Suprapubic skin (tissue), 3 donors: ENCODE results near the gene TAF11L14.
"Not testable (repeated sequence)": the region's sequence is repeated elsewhere in the genome, so short reads cannot be mapped to it uniquely, and the experiment has no call there.

Experiments
- POLR2A ChIP-seq, 2 donors: fragments of 450-650 bp; IDR thresholded peaks; one replicate each; pipeline ENCODE4 v1.6.1; 2017; ENCODE audit warnings: antibody characterized with exemption in 2 of 2, mild to moderate bottlenecking in 2 of 2, moderate library complexity in 2 of 2
- TF ChIP-seq, protein P1 (sequence below), 2 donors: fragments of 200-600 bp in 1 of 2; fragments of 450-650 bp in 1 of 2; sonication (generic) in 1 of 2; IDR thresholded peaks; one replicate each; pipeline ENCODE4 v1.5.1; 2016 to 2019; ENCODE audit warnings: antibody characterized with exemption in 2 of 2, mild to moderate bottlenecking in 1 of 2, moderate library complexity in 1 of 2

DNA sequence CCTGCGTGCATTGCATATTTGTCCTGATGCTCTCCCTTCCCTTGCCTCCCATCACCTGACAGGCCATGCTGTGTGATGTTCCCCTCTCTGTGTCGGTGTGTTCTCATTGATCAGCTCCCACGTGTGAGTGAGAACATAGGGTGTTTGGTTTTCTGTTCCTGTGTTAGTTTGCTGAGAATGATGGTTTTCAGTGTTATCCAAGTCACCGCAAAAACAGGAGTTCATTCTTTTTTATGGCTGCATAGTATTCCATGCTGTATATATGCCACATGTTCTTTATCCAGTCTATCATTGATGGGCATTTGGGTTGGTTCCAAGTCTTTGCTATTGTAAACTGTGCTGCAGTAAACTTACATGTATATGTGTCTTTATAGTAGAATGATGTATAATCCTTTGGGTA is 26.8 kb upstream of the TAF11L14 start:
- TF ChIP-seq, protein P1, sequence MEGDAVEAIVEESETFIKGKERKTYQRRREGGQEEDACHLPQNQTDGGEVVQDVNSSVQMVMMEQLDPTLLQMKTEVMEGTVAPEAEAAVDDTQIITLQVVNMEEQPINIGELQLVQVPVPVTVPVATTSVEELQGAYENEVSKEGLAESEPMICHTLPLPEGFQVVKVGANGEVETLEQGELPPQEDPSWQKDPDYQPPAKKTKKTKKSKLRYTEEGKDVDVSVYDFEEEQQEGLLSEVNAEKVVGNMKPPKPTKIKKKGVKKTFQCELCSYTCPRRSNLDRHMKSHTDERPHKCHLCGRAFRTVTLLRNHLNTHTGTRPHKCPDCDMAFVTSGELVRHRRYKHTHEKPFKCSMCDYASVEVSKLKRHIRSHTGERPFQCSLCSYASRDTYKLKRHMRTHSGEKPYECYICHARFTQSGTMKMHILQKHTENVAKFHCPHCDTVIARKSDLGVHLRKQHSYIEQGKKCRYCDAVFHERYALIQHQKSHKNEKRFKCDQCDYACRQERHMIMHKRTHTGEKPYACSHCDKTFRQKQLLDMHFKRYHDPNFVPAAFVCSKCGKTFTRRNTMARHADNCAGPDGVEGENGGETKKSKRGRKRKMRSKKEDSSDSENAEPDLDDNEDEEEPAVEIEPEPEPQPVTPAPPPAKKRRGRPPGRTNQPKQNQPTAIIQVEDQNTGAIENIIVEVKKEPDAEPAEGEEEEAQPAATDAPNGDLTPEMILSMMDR (IDR thresholded peaks at IDR 0.05), result not testable (repeated sequence)
- not testable (repeated sequence) for TF ChIP-seq POLR2A (IDR thresholded peaks at IDR 0.05)
